Glutamatergic neuron (in vitro differentiated cells): ENCODE results near the gene RAI1. TPM values are rescaled to one million over a fixed set of nuclear protein-coding genes. Genes with fewer than 3 reads are reported as not detected.

Source experiments
- DNase-seq: peaks from one replicate; pipeline ENCODE4 v3.0.0; 2022
- H3K27ac Mint-ChIP-seq: one replicate; pipeline ENCODE4 v1.8.0; 2020; ENCODE audit warnings: mild to moderate bottlenecking, mixed read lengths, inconsistent platforms; ENCODE audit not compliant: unreplicated experiment
- H3K27me3 Mint-ChIP-seq: one replicate; pipeline ENCODE4 v1.8.0; 2020; ENCODE audit warnings: mild to moderate bottlenecking, moderate library complexity, mixed read lengths, inconsistent platforms; ENCODE audit not compliant: unreplicated experiment
- H3K36me3 Mint-ChIP-seq: one replicate; pipeline ENCODE4 v1.8.0; 2020; ENCODE audit warnings: mild to moderate bottlenecking, mixed read lengths, inconsistent platforms; ENCODE audit not compliant: unreplicated experiment
- H3K4me1 Mint-ChIP-seq: one replicate; pipeline ENCODE4 v1.8.0; 2020; ENCODE audit warnings: mild to moderate bottlenecking, low read depth, mixed read lengths, inconsistent platforms; ENCODE audit not compliant: unreplicated experiment
- H3K4me3 Mint-ChIP-seq: one replicate; pipeline ENCODE4 v1.8.0; 2020; ENCODE audit warnings: mild to moderate bottlenecking, mixed read lengths, inconsistent platforms; ENCODE audit not compliant: unreplicated experiment
- H3K9me3 Mint-ChIP-seq: one replicate; pipeline ENCODE4 v1.8.0; 2020; ENCODE audit warnings: mild to moderate bottlenecking, moderate library complexity, mixed read lengths, inconsistent platforms; ENCODE audit not compliant: unreplicated experiment
- total RNA-seq: library from RNA; stranded (reverse); fragmentation: NEBNext Ultra II Directional; extraction: Animal tissue kit (Norgen Biotek cat#: 25700); gene quantifications from one replicate; pipeline ENCODE4 v1.2.1, GENCODE V29; 2021; ENCODE audit not compliant: unreplicated experiment
- TF ChIP-seq, protein P1 (sequence below): fragments of 200-600 bp; sonication (generic); IDR thresholded peaks from one replicate; pipeline ENCODE4 v1.5.0; 2021; ENCODE audit not compliant: partially characterized antibody, unreplicated experiment

Gene RAI1
- total RNA-seq, 1 donor from 2014 or later, result 70.2 TPM

DNA sequence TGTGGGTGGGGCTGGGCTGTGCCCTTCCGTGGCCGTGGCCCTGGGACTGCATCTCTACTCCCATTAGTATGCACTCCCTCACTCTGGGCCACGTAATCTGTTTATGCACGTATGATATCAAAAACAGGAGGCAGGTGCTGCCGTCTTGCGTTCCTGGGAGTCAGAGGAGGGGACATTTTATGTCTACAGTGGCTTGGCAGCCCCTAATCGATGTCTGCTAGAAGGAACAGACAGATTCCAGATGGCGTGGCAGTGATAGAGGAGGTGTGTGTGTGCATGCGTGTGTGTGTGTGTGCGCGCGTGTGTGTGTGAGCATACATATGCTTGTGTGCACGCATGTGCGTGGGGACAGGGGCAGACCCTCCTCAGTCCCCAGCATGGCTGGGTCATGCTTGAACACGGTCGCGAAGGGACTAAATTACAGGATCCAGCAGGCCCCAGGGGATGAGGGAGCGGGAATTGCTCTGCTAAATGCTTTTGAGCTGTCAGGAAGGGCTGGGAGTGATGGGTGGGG, 110.8 kb downstream of the RAI1 start:
- no peaks in the 10 kb centered on the region for H3K36me3 Mint-ChIP-seq
- peaks cover 45% of the 10 kb centered on the region for H3K9me3 Mint-ChIP-seq
- H3K4me1 Mint-ChIP-seq, result peaks cover 52% of the 10 kb centered on the region
- TF ChIP-seq, protein P1, sequence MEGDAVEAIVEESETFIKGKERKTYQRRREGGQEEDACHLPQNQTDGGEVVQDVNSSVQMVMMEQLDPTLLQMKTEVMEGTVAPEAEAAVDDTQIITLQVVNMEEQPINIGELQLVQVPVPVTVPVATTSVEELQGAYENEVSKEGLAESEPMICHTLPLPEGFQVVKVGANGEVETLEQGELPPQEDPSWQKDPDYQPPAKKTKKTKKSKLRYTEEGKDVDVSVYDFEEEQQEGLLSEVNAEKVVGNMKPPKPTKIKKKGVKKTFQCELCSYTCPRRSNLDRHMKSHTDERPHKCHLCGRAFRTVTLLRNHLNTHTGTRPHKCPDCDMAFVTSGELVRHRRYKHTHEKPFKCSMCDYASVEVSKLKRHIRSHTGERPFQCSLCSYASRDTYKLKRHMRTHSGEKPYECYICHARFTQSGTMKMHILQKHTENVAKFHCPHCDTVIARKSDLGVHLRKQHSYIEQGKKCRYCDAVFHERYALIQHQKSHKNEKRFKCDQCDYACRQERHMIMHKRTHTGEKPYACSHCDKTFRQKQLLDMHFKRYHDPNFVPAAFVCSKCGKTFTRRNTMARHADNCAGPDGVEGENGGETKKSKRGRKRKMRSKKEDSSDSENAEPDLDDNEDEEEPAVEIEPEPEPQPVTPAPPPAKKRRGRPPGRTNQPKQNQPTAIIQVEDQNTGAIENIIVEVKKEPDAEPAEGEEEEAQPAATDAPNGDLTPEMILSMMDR, result no peak
- peaks cover 44% of the 10 kb centered on the region for H3K27me3 Mint-ChIP-seq
- peak overlapping the region; percentile 81 for H3K4me3 Mint-ChIP-seq
- DNase-seq, result peak; percentile 76
- peak overlapping the region; percentile 100 for H3K27ac Mint-ChIP-seq

DNA sequence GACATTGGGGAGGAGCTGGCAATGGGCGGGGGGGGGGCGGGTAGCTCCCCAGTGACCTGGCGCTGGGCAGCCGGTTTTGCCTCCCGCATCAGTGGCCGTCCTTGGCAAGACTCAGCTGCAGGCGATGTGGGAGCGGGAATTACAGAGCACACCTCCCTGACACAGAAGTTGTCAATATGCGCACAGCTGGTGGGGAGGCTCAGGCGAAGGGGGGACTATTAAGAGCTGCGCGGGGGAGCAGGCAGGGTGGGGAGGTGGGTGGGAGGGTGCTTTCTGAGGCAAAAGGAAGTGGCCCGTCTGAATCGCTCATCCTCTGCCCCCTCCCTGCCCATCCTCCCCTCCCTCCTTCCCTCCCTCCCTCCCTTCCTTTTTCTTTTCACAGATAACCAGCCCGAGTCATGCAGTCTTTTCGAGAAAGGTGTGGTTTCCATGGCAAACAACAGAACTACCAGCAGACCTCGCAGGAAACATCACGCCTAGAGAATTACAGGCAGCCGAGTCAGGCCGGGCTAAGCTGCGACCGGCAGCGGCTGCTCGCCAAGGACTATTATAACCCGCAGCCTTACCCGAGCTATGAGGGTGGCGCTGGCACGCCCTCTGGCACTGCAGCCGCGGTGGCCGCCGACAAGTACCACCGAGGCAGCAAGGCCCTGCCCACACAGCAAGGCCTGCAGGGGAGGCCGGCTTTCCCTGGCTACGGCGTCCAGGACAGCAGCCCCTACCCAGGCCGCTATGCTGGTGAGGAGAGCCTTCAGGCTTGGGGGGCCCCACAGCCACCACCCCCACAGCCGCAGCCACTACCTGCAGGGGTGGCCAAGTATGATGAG, 111.5 kb downstream of the RAI1 start:
- peak overlapping the region; percentile 100 for H3K27ac Mint-ChIP-seq
- peak; percentile 71 for DNase-seq
- peaks cover 45% of the 10 kb centered on the region for H3K9me3 Mint-ChIP-seq
- TF ChIP-seq, protein P1, result no peak
- H3K4me1 Mint-ChIP-seq, result peaks cover 48% of the 10 kb centered on the region
- peaks cover 3% of the 10 kb centered on the region for H3K36me3 Mint-ChIP-seq
- H3K27me3 Mint-ChIP-seq, result peaks cover 41% of the 10 kb centered on the region
- H3K4me3 Mint-ChIP-seq, result peak overlapping the region; percentile 81

DNA sequence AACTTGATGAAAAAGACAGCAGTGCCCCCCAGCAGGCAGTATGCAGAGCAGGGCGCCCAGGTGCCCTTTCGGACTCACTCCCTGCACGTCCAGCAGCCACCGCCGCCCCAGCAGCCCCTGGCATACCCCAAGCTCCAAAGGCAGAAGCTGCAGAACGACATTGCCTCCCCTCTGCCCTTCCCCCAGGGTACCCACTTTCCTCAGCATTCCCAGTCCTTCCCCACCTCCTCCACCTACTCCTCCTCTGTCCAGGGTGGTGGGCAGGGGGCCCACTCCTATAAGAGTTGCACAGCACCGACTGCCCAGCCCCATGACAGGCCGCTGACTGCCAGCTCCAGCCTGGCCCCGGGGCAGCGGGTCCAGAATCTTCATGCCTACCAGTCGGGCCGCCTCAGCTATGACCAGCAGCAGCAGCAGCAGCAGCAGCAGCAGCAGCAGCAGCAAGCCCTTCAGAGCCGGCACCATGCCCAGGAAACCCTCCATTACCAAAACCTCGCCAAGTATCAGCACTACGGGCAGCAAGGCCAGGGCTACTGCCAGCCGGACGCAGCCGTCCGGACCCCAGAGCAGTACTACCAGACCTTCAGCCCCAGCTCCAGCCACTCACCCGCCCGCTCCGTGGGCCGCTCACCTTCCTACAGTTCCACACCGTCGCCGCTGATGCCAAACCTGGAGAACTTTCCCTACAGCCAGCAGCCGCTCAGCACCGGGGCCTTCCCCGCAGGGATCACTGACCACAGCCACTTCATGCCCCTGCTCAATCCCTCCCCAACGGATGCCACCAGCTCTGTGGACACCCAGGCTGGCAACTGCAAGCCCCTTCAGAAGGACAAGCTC, 112.3 kb downstream of the RAI1 start:
- Mint-ChIP-seq H3K27ac (peak overlapping the region; percentile 86), H3K4me1 (peaks cover 40% of the 10 kb centered on the region), H3K27me3 (peaks cover 36% of the 10 kb centered on the region), H3K36me3 (peaks cover 5% of the 10 kb centered on the region), H3K4me3 (peak overlapping the region; percentile 49), H3K9me3 (peaks cover 38% of the 10 kb centered on the region)
- no peak for DNase-seq
- TF ChIP-seq, protein P1, result no peak

DNA sequence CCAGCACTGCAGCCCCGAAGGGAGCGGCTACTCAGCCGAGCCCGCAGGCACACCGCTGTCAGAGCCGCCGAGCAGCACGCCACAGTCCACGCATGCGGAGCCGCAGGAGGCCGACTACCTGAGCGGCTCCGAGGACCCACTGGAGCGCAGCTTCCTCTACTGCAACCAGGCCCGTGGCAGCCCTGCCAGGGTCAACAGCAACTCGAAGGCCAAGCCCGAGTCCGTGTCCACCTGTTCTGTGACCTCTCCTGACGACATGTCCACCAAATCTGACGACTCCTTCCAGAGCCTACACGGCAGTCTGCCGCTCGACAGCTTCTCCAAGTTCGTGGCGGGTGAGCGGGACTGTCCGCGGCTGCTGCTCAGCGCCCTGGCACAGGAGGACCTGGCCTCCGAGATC, 113.1 kb downstream of the RAI1 start:
- no peak for DNase-seq
- H3K9me3 Mint-ChIP-seq, result peaks cover 35% of the 10 kb centered on the region
- no peak overlapping the region for H3K27ac Mint-ChIP-seq
- H3K27me3 Mint-ChIP-seq, result peaks cover 36% of the 10 kb centered on the region
- peaks cover 5% of the 10 kb centered on the region for H3K36me3 Mint-ChIP-seq
- H3K4me1 Mint-ChIP-seq, result peaks cover 33% of the 10 kb centered on the region
- H3K4me3 Mint-ChIP-seq, result no peak overlapping the region
- TF ChIP-seq, protein P1, result no peak
